ENCODE data around the gene CATSPERE. TPM values are rescaled to one million over a fixed set of nuclear protein-coding genes. Genes with fewer than 3 reads are reported as not detected.

Gene CATSPERE
- total and polyA plus RNA-seq, 2 of the 8 experiments (the other 6 are each of a cell fraction or from before 2014, with no cell fraction given) = 0.05 to 0.45 TPM

GRCh38 chr1:244573768-244574167 lies 112.7 kb downstream of the CATSPERE start:
- no peaks in the 10 kb centered on the region for H3K27me3 ChIP-seq (replicated peaks in 1 of 4; ENCODE audit: control insufficient read depth in 3 of 4, extremely low read depth in 1 of 4, insufficient read depth in 3 of 4, low read length in 3 of 4)
- ChIA-PET CTCF (ENCODE audit: partially characterized antibody) (no interaction called here), POLR2A (ENCODE audit: partially characterized antibody) (no interaction called here)
- TF ChIP-seq USF2 (IDR thresholded peaks at IDR 0.05; ENCODE audit: low read length) (no peak), TEAD4 (IDR thresholded peaks at IDR 0.05; ENCODE audit: low read depth, low read length) (no peak), CEBPB (IDR thresholded peaks at IDR 0.05; ENCODE audit: low read depth, low read length) (no peak), SP1 (IDR thresholded peaks at IDR 0.05; ENCODE audit: low read depth, low read length) (no peak), KDM5A (IDR thresholded peaks at IDR 0.05; ENCODE audit: low read length) (no peak), TCF12 (IDR thresholded peaks at IDR 0.05; ENCODE audit: low read depth, low read length) (no peak), NANOG (IDR thresholded peaks at IDR 0.05; ENCODE audit: insufficient read depth, low read depth, low read length, poor library complexity, severe bottlenecking) (no peak), MAX (IDR thresholded peaks at IDR 0.05) (no peak), E2F6 (IDR thresholded peaks at IDR 0.05) (no peak), GTF2F1 (IDR thresholded peaks at IDR 0.05; ENCODE audit: borderline replicate concordance, low read depth, low read length) (no peak), POU5F1 (IDR thresholded peaks at IDR 0.05; ENCODE audit: low read depth, low read length) (no peak), SP4 (IDR thresholded peaks at IDR 0.05; ENCODE audit: low read length) (no peak), SRF (IDR thresholded peaks at IDR 0.05; ENCODE audit: low read depth, low read length) (no peak)
- no peak for DNase-seq (ENCODE audit: low read depth in 1 of 2, low spot score in 2 of 2)
- no peak overlapping the region for H3K9ac ChIP-seq (replicated peaks in 1 of 4; ENCODE audit: extremely low read depth in 1 of 4, low read depth in 3 of 4, low read length in 3 of 4)
- H3K4me3 ChIP-seq (ENCODE audit: extremely low read depth in 1 of 4, insufficient read depth in 2 of 4, low read depth in 3 of 4, low read length in 4 of 4) = no peak overlapping the region
- no peak overlapping the region for H3K14ac ChIP-seq (ENCODE audit: insufficient read length)
- H2AFZ ChIP-seq (ENCODE audit: low read length) = no peak overlapping the region
- no peaks in the 10 kb centered on the region for H3K79me2 ChIP-seq (ENCODE audit: control insufficient read depth in 1 of 2, insufficient read depth in 2 of 2, low read length in 2 of 2)
- H3K27ac ChIP-seq (ENCODE audit: low read depth, low read length) = no peak overlapping the region
- H3K79me1 ChIP-seq (ENCODE audit: low read depth, low read length) = no peaks in the 10 kb centered on the region
- H3K56ac ChIP-seq (replicated peaks; ENCODE audit: insufficient read length, low read depth, low read length) = no peak overlapping the region
- H3K23ac ChIP-seq (ENCODE audit: insufficient read length) = no peak overlapping the region
- no peak overlapping the region for H3K18ac ChIP-seq (ENCODE audit: extremely low read depth, low read length)
- H2BK5ac ChIP-seq (ENCODE audit: low read depth, low read length) = no peak overlapping the region
- H2BK120ac ChIP-seq (replicated peaks; ENCODE audit: low read depth, low read length) = no peak overlapping the region
- H2AK5ac ChIP-seq (ENCODE audit: low read depth, low read length) = no peak overlapping the region
- H3K4ac ChIP-seq (replicated peaks; ENCODE audit: insufficient read length, low read depth, low read length) = no peak overlapping the region
- no peak for FAIRE-seq
- H2BK20ac ChIP-seq (ENCODE audit: low read length) = no peak overlapping the region
- H4K5ac ChIP-seq (ENCODE audit: insufficient read length, low read depth, low read length) = no peak overlapping the region
- H3K23me2 ChIP-seq (ENCODE audit: low read depth, low read length) = no peaks in the 10 kb centered on the region
- no peak overlapping the region for H3K4me2 ChIP-seq (ENCODE audit: insufficient read depth in 1 of 2, low read depth in 2 of 2, low read length in 2 of 2)
- no peaks in the 10 kb centered on the region for H4K20me1 ChIP-seq (replicated peaks in 1 of 2; ENCODE audit: control insufficient read depth in 1 of 2, insufficient read depth in 2 of 2, low read length in 2 of 2)
- no peak overlapping the region for H4K8ac ChIP-seq (ENCODE audit: extremely low read depth, insufficient read depth, low read length)
- no peaks in the 10 kb centered on the region for H3K9me3 ChIP-seq (ENCODE audit: insufficient read depth in 2 of 2, low read depth in 1 of 2, low read length in 1 of 2)
- H2BK15ac ChIP-seq (ENCODE audit: low read length) = no peak overlapping the region
- H4K91ac ChIP-seq (replicated peaks; ENCODE audit: insufficient read length, low read length) = no peak overlapping the region
- 90% methylated on average over 2 of the region's 2 CpGs; no CpG with 5 or more reads in 1 of the 2 experiments for WGBS, 2 experiments (ENCODE audit: extremely low coverage in 1 of 2, insufficient coverage in 1 of 2, insufficient read length in 1 of 2, insufficient replicate concordance in 2 of 2, low coverage in 1 of 2, low lambda C conversion rate in 2 of 2, missing lambda C conversion rate in 1 of 2)
- H3K36me3 ChIP-seq (ENCODE audit: control insufficient read depth in 2 of 4, insufficient read depth in 4 of 4, low read length in 3 of 4) = no peaks in the 10 kb centered on the region; a peak in 1 of 8 replicates
- peaks cover 0 to 4% (median 0%) of the 10 kb centered on the region in 4 experiments; a peak in 1 of 7 replicates for H3K4me1 ChIP-seq (replicated peaks in 1 of 4; ENCODE audit: control insufficient read depth in 3 of 4, insufficient read depth in 4 of 4, low read length in 3 of 4)
- no peak overlapping the region for H2BK12ac ChIP-seq (ENCODE audit: low read depth, low read length)
